ENCODE data around the gene RAB5B. TPM values are rescaled to one million over a fixed set of nuclear protein-coding genes. Genes with fewer than 3 reads are reported as not detected.

Gene RAB5B
- total and polyA plus RNA-seq, 2 donors (not counting 3 experiments of a cell fraction or from before 2014, with no cell fraction given): 103 to 105 TPM

- Histone ChIP-seq H3K4me3 (replicated peaks in 1 of 3; ENCODE audit: insufficient read depth in 1 of 3, low read depth in 1 of 3, low read length in 3 of 3) (no peak overlapping the region), H3K9me3 (replicated peaks; ENCODE audit: control insufficient read depth, insufficient read depth, low read length) (no peaks in the 10 kb centered on the region), H3K9ac (replicated peaks; ENCODE audit: extremely low read depth, insufficient read depth, low read length) (no peak overlapping the region), H3K27ac (ENCODE audit: insufficient read depth, low read depth, low read length) (no peak overlapping the region), H4K20me1 (replicated peaks; ENCODE audit: control insufficient read depth, extremely low read depth, insufficient read depth, low read length) (no peaks in the 10 kb centered on the region), H3K27me3 (ENCODE audit: control insufficient read depth in 2 of 2, insufficient read depth in 2 of 2, low read length in 2 of 2) (no peaks in the 10 kb centered on the region), H3K79me2 (ENCODE audit: control insufficient read depth, insufficient read depth, low read length) (no peaks in the 10 kb centered on the region), H3K4me2 (ENCODE audit: insufficient read depth, low read length) (no peak overlapping the region), H3K4me1 (ENCODE audit: control insufficient read depth, extremely low read depth, insufficient read depth, low read length) (peaks cover 5% of the 10 kb centered on the region), H2AFZ (ENCODE audit: low read depth, low read length) (no peak overlapping the region), H3K9me1 (replicated peaks; ENCODE audit: control insufficient read depth, extremely low read depth, insufficient read depth, low read length) (no peaks in the 10 kb centered on the region), H3K36me3 (ENCODE audit: control insufficient read depth in 2 of 2, extremely low read depth in 1 of 2, insufficient read depth in 2 of 2, low read length in 2 of 2) (no peaks in the 10 kb centered on the region)
- no peak for DNase-seq (ENCODE audit: low read depth, low spot score)
- no TSS peak for BruUV-seq (replicated peaks)
- ChIA-PET POLR2A (no interaction called here), CTCF (interaction anchor here (4.1 to 5.0 kb wide), 2 partner anchors 13 to 19 kb away, joined by 48 to 58 read pairs; partner anchors contain the start of gene SUOX)
- dilution Hi-C loops (cut with MboI; ENCODE audit: extremely low pct_ligation_motif_present, low sequenced_read_pairs) (no loop called here), intact Hi-C loops (cut with micrococcal nuclease) (no loop called here)
- peak; percentile 64 for FAIRE-seq
- TF ChIP-seq CTCF (IDR thresholded peaks at IDR 0.05; ENCODE audit: extremely low read depth in 1 of 2, insufficient read depth in 1 of 2, low read depth in 1 of 2, low read length in 2 of 2): no peak
- TF ChIP-seq GATA2 (IDR thresholded peaks at IDR 0.05; ENCODE audit: insufficient read depth, insufficient read length, low read depth, low read length): no peak
- TF ChIP-seq EZH2 (IDR thresholded peaks at IDR 0.05; ENCODE audit: borderline replicate concordance, low read depth, low read length, severe bottlenecking): no peak
- TF ChIP-seq MYC (IDR thresholded peaks at IDR 0.05; ENCODE audit: low read depth, low read length): no peak
- TF ChIP-seq MAX (IDR thresholded peaks at IDR 0.05; ENCODE audit: insufficient read depth, insufficient read length): no peak
These were observed 36.3 kb downstream of the RAB5B start for GRCh38 chr12:56010111-56010570.

Data from endothelial cell of umbilical vein (primary cell).